HCT116 (cell line): ENCODE data around the gene WIF1.

Source experiments
- POLR2AphosphoS5 ChIP-seq: IDR thresholded peaks from 2 replicates; pipeline ENCODE4 v1.6.1; 2011; ENCODE audit warnings: mild to moderate bottlenecking, low read depth, low read length, moderate library complexity
- YY1 ChIP-seq: IDR thresholded peaks from 2 replicates; pipeline ENCODE4 v1.6.1; 2011; ENCODE audit warnings: low read length, low read depth, moderate library complexity, mild to moderate bottlenecking; ENCODE audit not compliant: insufficient replicate concordance; ENCODE audit errors: extremely low read depth

- no peak for TF ChIP-seq POLR2AphosphoS5
- TF ChIP-seq YY1 = no peak
Observed at GRCh38 chr12:65126482-65126881, 5.4 kb upstream of the WIF1 start.
